SH-SY5Y (cell line): ENCODE data around the gene AKR1B15.

Experiments
- GATA2 ChIP-seq: IDR thresholded peaks from 2 replicates; pipeline ENCODE4 v1.6.1; 2011; ENCODE audit warnings: mild to moderate bottlenecking, low read depth, low read length
- GATA3 ChIP-seq: IDR thresholded peaks from 2 replicates; pipeline ENCODE4 v1.6.1; 2011; ENCODE audit warnings: low read depth, mild to moderate bottlenecking, low read length, moderate library complexity

AKR1B15 gene

GRCh38 chr7:134619627-134620331 is 70.9 kb downstream of the AKR1B15 start:
- no peak for TF ChIP-seq GATA3
- TF ChIP-seq GATA2: no peak

- TF ChIP-seq GATA2 (no peak), GATA3 (no peak)
Measured at GRCh38 chr7:134622303-134622995, 73.5 kb downstream of the AKR1B15 start.

- TF ChIP-seq GATA2: no peak
- TF ChIP-seq GATA3: no peak
Measured at GRCh38 chr7:134623193-134623592, 74.3 kb downstream of the AKR1B15 start.

GRCh38 chr7:134625550-134625949 is 76.6 kb downstream of the AKR1B15 start:
- TF ChIP-seq GATA2: no peak
- no peak for TF ChIP-seq GATA3

- no peak for TF ChIP-seq GATA2
- no peak for TF ChIP-seq GATA3
Measured at GRCh38 chr7:134627109-134627774, 78.3 kb downstream of the AKR1B15 start.

GRCh38 chr7:134627775-134628153 is 78.9 kb downstream of the AKR1B15 start:
- TF ChIP-seq GATA3: no peak
- TF ChIP-seq GATA2: no peak

GRCh38 chr7:134629445-134629844 is 80.5 kb downstream of the AKR1B15 start:
- TF ChIP-seq GATA2: no peak
- TF ChIP-seq GATA3: no peak
